Activated T-cell treated with anti-CD3 and anti-CD28 coated beads for 24 hours (primary cell): ENCODE measurements around the gene HIRIP3.
A peak's percentile ranks its signal among the peaks of the same experiment; 100 is the strongest.
"Not testable (repeated sequence)": the region's sequence is repeated elsewhere in the genome, so short reads cannot be mapped to it uniquely, and the experiment has no call there.

Experiments
- DNase-seq: peaks from one replicate; pipeline ENCODE4 v3.0.0-alpha.2; 2020; ENCODE audit warnings: low read depth

The HIRIP3 gene

GRCh38 chr16:30016555-30017276, 21.3 kb upstream of the HIRIP3 start:
- no peak for DNase-seq

GRCh38 chr16:30015450-30015849, 20.0 kb upstream of the HIRIP3 start:
- DNase-seq: not testable (repeated sequence)

- DNase-seq: not testable (repeated sequence)
These were observed 17.2 kb upstream of the HIRIP3 start for GRCh38 chr16:30012598-30012997.

- no peak for DNase-seq
These were observed 16.5 kb upstream of the HIRIP3 start for GRCh38 chr16:30011714-30012504.

GRCh38 chr16:30010844-30011713, 15.7 kb upstream of the HIRIP3 start, which contains the start of gene DOC2A:
Gene DOC2A (minus strand): TSS chr16:30011027. CDS start chr16:30010222, 805 bp downstream.
- DNase-seq: peak; percentile 22

- DNase-seq: no peak
These were observed 14.8 kb upstream of the HIRIP3 start for GRCh38 chr16:30009990-30010843.

GRCh38 chr16:30009085-30009862, 13.9 kb upstream of the HIRIP3 start:
- DNase-seq: no peak

- DNase-seq: no peak
These were observed 12.0 kb upstream of the HIRIP3 start for GRCh38 chr16:30007378-30007895.

- no peak for DNase-seq
These were observed 11.4 kb upstream of the HIRIP3 start for GRCh38 chr16:30006659-30007377.

GRCh38 chr16:30006095-30006473, 10.7 kb upstream of the HIRIP3 start:
- DNase-seq: no peak

- no peak for DNase-seq
These were observed 10.1 kb upstream of the HIRIP3 start for GRCh38 chr16:30005341-30006094.

GRCh38 chr16:30004811-30005242, 9.4 kb upstream of the HIRIP3 start:
- no peak for DNase-seq

GRCh38 chr16:30004424-30004776, 9.0 kb upstream of the HIRIP3 start:
- DNase-seq: no peak

- DNase-seq: no peak
These were observed 8.4 kb upstream of the HIRIP3 start for GRCh38 chr16:30003670-30004423.

GRCh38 chr16:30002614-30003346, 7.4 kb upstream of the HIRIP3 start:
- no peak for DNase-seq

- DNase-seq: no peak
These were observed 5.6 kb upstream of the HIRIP3 start for GRCh38 chr16:30000735-30001631.
